ENCODE data around the gene FBLIM1.

FBLIM1 gene

DNA sequence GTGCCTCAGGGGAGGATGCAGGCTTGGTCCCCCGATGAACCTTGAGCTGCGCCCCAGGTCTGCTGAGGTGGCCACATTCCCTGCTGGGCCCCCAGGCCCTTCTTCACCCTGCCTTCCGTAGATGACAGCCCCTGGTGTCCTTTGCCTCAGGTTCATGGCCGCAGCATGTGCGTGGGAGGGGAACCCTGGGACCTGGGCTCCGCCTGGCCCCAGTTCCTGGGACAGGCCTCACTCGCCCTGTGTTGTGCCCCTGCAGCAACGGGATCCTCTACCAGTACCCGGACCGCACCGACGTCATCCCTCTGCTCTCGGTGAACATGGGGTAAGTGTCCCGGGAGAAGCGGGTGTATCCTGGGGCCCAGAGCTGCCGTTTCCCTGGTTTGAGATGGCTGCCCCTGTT is 27.7 kb upstream of the FBLIM1 start:
- Histone ChIP-seq H3K79me2 (ENCODE audit: insufficient read depth, low read length) (no peaks in the 10 kb centered on the region), H3F3A (ENCODE audit: insufficient read depth) (no peaks in the 10 kb centered on the region), H3K27me3 (ENCODE audit: low read length) (no peaks in the 10 kb centered on the region), H3K9ac (ENCODE audit: low read length) (no peak overlapping the region), H3K27ac (ENCODE audit: low read depth, low read length) (no peak overlapping the region), H4K20me1 (ENCODE audit: low read depth, low read length) (no peaks in the 10 kb centered on the region), H3K4me3 (ENCODE audit: insufficient read depth, low read length, poor library complexity, severe bottlenecking) (no peak overlapping the region), H3K36me3 (ENCODE audit: low read length) (no peaks in the 10 kb centered on the region), H3K9me2 (replicated peaks; ENCODE audit: insufficient read depth, low read length) (no peaks in the 10 kb centered on the region), H3K4me2 (ENCODE audit: low read depth, low read length, poor library complexity, severe bottlenecking) (no peak overlapping the region), H3K9me3 (ENCODE audit: insufficient read depth, low read length) (no peaks in the 10 kb centered on the region), H2AFZ (ENCODE audit: low read depth, low read length, severe bottlenecking) (no peak overlapping the region)
- no peak for TF ChIP-seq EZH2phosphoT487 (conservative IDR thresholded peaks at IDR 0.05; ENCODE audit: low read length)

DNA sequence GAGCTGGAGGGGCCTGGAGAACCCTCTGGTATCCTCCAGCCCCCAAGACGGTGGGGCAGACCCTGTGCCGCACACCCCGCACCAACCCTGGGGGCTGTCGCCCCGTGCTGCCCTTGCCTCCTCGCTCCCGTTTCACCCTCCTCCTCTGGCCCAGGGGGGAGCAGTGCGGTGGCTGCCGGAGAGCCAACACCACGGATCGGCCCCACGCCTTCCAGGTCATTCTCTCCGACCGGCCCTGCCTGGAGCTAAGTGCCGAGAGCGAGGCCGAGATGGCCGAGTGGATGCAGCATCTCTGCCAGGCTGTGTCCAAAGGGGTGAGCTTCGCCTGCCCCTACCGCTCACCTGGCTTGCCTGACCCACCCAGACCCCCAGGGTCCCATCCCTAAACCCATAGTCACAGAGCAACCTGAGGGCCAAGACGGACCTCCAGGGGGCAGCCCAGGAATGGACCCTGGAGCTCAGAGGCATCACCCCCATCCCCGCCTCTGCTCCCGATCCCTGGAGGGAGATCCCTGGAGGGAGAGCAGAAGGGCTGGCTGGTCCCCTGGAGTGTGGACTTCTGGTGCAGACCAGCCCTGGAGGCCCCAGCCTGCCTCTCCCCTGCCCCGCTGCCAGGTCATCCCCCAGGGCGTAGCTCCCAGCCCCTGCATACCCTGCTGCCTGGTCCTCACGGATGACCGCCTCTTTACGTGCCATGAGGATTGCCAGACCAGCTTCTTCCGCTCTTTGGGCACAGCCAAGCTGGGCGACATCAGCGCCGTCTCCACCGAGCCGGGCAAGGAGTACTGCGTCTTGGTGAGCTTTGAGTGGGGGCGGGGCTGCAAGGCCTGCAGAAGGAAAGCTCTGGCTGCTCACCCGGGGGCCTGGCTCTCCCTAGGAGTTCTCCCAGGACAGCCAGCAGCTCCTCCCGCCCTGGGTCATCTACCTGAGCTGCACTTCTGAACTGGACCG is 26.6 kb upstream of the FBLIM1 start:
- Histone ChIP-seq H3K36me3 (ENCODE audit: low read length) (no peaks in the 10 kb centered on the region), H3K9ac (ENCODE audit: low read length) (no peak overlapping the region), H3K9me2 (replicated peaks; ENCODE audit: insufficient read depth, low read length) (no peaks in the 10 kb centered on the region), H3K4me2 (ENCODE audit: low read depth, low read length, poor library complexity, severe bottlenecking) (no peak overlapping the region), H3K4me3 (ENCODE audit: insufficient read depth, low read length, poor library complexity, severe bottlenecking) (no peak overlapping the region), H2AFZ (ENCODE audit: low read depth, low read length, severe bottlenecking) (no peak overlapping the region), H3F3A (ENCODE audit: insufficient read depth) (no peaks in the 10 kb centered on the region), H3K27me3 (ENCODE audit: low read length) (no peaks in the 10 kb centered on the region), H3K9me3 (ENCODE audit: insufficient read depth, low read length) (no peaks in the 10 kb centered on the region), H4K20me1 (ENCODE audit: low read depth, low read length) (no peaks in the 10 kb centered on the region), H3K79me2 (ENCODE audit: insufficient read depth, low read length) (no peaks in the 10 kb centered on the region), H3K27ac (ENCODE audit: low read depth, low read length) (no peak overlapping the region)
- no peak for TF ChIP-seq EZH2phosphoT487 (conservative IDR thresholded peaks at IDR 0.05; ENCODE audit: low read length)
- TF ChIP-seq, protein P1, sequence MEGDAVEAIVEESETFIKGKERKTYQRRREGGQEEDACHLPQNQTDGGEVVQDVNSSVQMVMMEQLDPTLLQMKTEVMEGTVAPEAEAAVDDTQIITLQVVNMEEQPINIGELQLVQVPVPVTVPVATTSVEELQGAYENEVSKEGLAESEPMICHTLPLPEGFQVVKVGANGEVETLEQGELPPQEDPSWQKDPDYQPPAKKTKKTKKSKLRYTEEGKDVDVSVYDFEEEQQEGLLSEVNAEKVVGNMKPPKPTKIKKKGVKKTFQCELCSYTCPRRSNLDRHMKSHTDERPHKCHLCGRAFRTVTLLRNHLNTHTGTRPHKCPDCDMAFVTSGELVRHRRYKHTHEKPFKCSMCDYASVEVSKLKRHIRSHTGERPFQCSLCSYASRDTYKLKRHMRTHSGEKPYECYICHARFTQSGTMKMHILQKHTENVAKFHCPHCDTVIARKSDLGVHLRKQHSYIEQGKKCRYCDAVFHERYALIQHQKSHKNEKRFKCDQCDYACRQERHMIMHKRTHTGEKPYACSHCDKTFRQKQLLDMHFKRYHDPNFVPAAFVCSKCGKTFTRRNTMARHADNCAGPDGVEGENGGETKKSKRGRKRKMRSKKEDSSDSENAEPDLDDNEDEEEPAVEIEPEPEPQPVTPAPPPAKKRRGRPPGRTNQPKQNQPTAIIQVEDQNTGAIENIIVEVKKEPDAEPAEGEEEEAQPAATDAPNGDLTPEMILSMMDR (IDR thresholded peaks at IDR 0.05; ENCODE audit: insufficient read depth, low read length, poor library complexity, severe bottlenecking): no peak

DNA sequence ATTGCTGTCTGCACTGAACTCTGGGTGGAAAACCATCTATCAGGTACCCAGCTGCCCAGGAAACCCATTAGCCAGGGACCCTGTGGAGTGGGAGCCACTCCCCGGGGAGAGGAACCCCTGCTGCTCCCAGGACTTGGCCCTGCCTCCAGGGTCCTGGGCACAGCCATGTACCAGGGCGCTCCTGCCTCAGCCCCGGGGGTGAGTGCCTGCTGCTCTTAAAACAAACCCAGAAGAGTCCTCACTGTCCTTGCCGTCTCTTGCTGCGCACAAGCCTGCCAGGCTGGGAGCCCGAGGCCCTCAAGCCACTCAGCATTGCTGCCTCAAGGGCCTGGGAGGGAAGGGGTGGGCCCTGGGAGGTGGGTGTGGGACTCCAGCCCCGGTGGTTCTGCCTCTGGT is 25.9 kb upstream of the FBLIM1 start:
- no peak overlapping the region for H3K4me2 ChIP-seq (ENCODE audit: low read depth, low read length, poor library complexity, severe bottlenecking)
- H3K9me2 ChIP-seq (replicated peaks; ENCODE audit: insufficient read depth, low read length): no peaks in the 10 kb centered on the region
- H3F3A ChIP-seq (ENCODE audit: insufficient read depth): no peaks in the 10 kb centered on the region
- H4K20me1 ChIP-seq (ENCODE audit: low read depth, low read length): no peaks in the 10 kb centered on the region
- H3K79me2 ChIP-seq (ENCODE audit: insufficient read depth, low read length): no peaks in the 10 kb centered on the region
- H3K9ac ChIP-seq (ENCODE audit: low read length): no peak overlapping the region
- H3K9me3 ChIP-seq (ENCODE audit: insufficient read depth, low read length): no peaks in the 10 kb centered on the region
- H3K36me3 ChIP-seq (ENCODE audit: low read length): no peaks in the 10 kb centered on the region
- no peak overlapping the region for H2AFZ ChIP-seq (ENCODE audit: low read depth, low read length, severe bottlenecking)
- H3K27ac ChIP-seq (ENCODE audit: low read depth, low read length): no peak overlapping the region
- no peaks in the 10 kb centered on the region for H3K27me3 ChIP-seq (ENCODE audit: low read length)
- TF ChIP-seq EZH2phosphoT487 (conservative IDR thresholded peaks at IDR 0.05; ENCODE audit: low read length): no peak
- TF ChIP-seq, protein P1 (IDR thresholded peaks at IDR 0.05; ENCODE audit: insufficient read depth, low read length, poor library complexity, severe bottlenecking): no peak
- no peak overlapping the region for H3K4me3 ChIP-seq (ENCODE audit: insufficient read depth, low read length, poor library complexity, severe bottlenecking)

DNA sequence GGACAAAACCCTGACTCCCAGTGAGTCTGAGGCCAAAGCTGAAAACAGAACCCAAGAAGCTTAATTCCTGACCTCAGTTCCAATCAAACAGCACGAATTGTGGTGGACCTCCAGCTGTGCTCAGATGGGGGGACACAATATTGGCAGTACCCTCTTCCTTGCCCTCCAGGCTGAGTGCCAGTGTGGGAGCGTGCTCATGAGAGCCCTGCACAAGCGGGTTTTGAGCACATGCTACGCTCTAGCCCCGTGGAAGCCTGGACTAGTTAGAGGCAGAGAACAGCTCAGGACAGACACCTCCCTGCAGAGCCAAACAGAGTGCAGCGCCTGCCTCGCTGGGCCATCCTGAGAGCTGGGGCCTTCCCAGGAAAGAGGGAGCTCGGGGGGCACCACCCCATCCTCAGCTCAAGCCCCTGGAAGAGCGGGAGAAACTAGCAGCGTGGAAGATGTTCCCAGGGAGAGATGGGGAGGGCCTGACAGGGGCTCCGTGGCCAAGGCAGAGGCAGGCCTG is 25.3 kb upstream of the FBLIM1 start:
- H2AFZ ChIP-seq (ENCODE audit: low read depth, low read length, severe bottlenecking): no peak overlapping the region
- H3K27me3 ChIP-seq (ENCODE audit: low read length): no peaks in the 10 kb centered on the region
- no peak overlapping the region for H3K4me3 ChIP-seq (ENCODE audit: insufficient read depth, low read length, poor library complexity, severe bottlenecking)
- no peak for TF ChIP-seq EZH2phosphoT487 (conservative IDR thresholded peaks at IDR 0.05; ENCODE audit: low read length)
- TF ChIP-seq, protein P1 (IDR thresholded peaks at IDR 0.05; ENCODE audit: insufficient read depth, low read length, poor library complexity, severe bottlenecking): no peak
- H3K9me2 ChIP-seq (replicated peaks; ENCODE audit: insufficient read depth, low read length): no peaks in the 10 kb centered on the region
- no peaks in the 10 kb centered on the region for H4K20me1 ChIP-seq (ENCODE audit: low read depth, low read length)
- no peaks in the 10 kb centered on the region for H3K9me3 ChIP-seq (ENCODE audit: insufficient read depth, low read length)
- no peaks in the 10 kb centered on the region for H3K36me3 ChIP-seq (ENCODE audit: low read length)
- no peak overlapping the region for H3K4me2 ChIP-seq (ENCODE audit: low read depth, low read length, poor library complexity, severe bottlenecking)
- no peak overlapping the region for H3K27ac ChIP-seq (ENCODE audit: low read depth, low read length)
- no peaks in the 10 kb centered on the region for H3K79me2 ChIP-seq (ENCODE audit: insufficient read depth, low read length)
- H3F3A ChIP-seq (ENCODE audit: insufficient read depth): no peaks in the 10 kb centered on the region
- H3K9ac ChIP-seq (ENCODE audit: low read length): no peak overlapping the region

Data from SU-DHL-6 (cell line).